GM23248 (cell line): ENCODE measurements around the gene HOXB4.

ENCODE experiments used
- EZH2 ChIP-seq: fragments of 200-600 bp; sonication (generic); IDR thresholded peaks from 2 replicates; pipeline ENCODE4 v1.6.1; 2018; ENCODE audit warnings: antibody characterized with exemption, mild to moderate bottlenecking; ENCODE audit not compliant: insufficient read depth, poor library complexity, severe bottlenecking
- EZH2phosphoT487 ChIP-seq: fragments of 200-600 bp; sonication (generic); IDR thresholded peaks from 2 replicates; pipeline ENCODE4 v1.6.1; 2018; ENCODE audit warnings: antibody characterized with exemption, moderate library complexity, mild to moderate bottlenecking, low read depth; ENCODE audit not compliant: insufficient read depth

DNA sequence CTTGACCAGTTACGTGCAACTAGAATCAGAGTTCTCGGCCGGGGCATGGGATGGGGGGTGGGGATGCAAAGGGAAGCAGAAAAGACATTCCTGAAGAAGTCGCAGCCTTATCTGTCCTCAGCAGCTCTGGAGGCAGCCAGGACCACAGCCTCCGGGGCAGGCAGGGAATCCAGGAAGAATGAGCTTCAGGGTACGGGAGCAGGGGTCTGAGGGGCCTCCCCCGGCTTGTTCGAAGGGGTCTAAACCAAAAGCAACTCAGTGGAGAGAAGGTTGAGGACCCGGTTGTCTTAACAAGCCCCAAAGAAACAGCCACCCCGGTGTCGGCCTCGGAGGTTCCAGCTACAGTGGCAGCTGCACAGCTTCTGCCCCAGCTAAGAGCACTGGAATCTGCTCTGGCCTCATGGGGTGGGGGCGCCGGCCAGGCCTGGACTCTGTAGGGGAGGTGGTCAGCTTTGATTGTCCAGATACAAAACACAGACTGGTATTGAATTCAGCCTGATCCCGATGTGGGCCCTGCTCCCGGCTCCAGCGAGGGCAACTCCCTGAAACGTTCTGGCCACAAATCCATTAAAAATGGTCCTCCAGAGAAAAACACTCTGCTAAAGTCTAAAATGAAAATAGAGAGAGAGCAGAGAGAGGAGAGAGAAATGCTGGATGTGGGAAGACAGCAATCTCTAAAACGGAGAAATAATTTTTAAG, 7.7 kb downstream of the HOXB4 start:
- TF ChIP-seq EZH2 (no peak), EZH2phosphoT487 (no peak)
